Common myeloid progenitor, CD34-positive (primary cell): Measurements from ENCODE around the gene SLC25A22.

Source experiments
- CTCF ChIA-PET: fragments of 350-600 bp; sonication (Branson Sonifier 250); formaldehyde crosslinking; loops from one replicate; lab custom pipeline; 2021; ENCODE audit warnings: antibody characterized with exemption; lab: Charles Lee
- POLR2A ChIA-PET: fragments of 350-600 bp; sonication (Branson Sonifier 250); formaldehyde crosslinking; loops from one replicate; lab custom pipeline; 2021; ENCODE audit warnings: antibody characterized with exemption; lab: Charles Lee
- DNase-seq, 3 donors: peaks; one replicate each; pipeline versions ENCODE4 v3.0.0 to v3.0.0-alpha.2; 2013
- H3K27ac ChIP-seq, 2 experiments: 1 replicate in 1 of 2; 2 replicates in 1 of 2; pipeline ENCODE4 v1.7.0; 2013; ENCODE audit warnings: inconsistent platforms in 2 of 2, low read length in 2 of 2, mild to moderate bottlenecking in 2 of 2, low read depth in 1 of 2, moderate library complexity in 1 of 2; ENCODE audit not compliant: severe bottlenecking in 2 of 2, insufficient read depth in 1 of 2, poor library complexity in 1 of 2
- H3K27me3 ChIP-seq, 5 experiments: replicated peaks in 2 of 5; 1 replicate in 3 of 5; 2 replicates in 2 of 5; pipeline versions ENCODE4 v1.6.1 to v1.7.0; 2013; ENCODE audit warnings: low read length in 4 of 5, mild to moderate bottlenecking in 2 of 5, moderate library complexity in 2 of 5, inconsistent platforms in 1 of 5; ENCODE audit not compliant: insufficient read depth in 5 of 5, control insufficient read depth in 4 of 5
- H3K36me3 ChIP-seq, 4 experiments: 1 replicate in 2 of 4; 2 replicates in 2 of 4; pipeline versions ENCODE4 v1.6.1 to v1.7.0; 2013; ENCODE audit warnings: low read length in 3 of 4, control low read depth in 1 of 4, mild to moderate bottlenecking in 1 of 4; ENCODE audit not compliant: control insufficient read depth in 4 of 4, insufficient read depth in 4 of 4
- H3K4me1 ChIP-seq, 4 experiments: 1 replicate in 3 of 4; 2 replicates in 1 of 4; pipeline versions ENCODE4 v1.6.1 to v1.7.1; 2013; ENCODE audit warnings: low read length in 3 of 4, mild to moderate bottlenecking in 3 of 4, control low read depth in 1 of 4, inconsistent platforms in 1 of 4, moderate library complexity in 1 of 4; ENCODE audit not compliant: control insufficient read depth in 4 of 4, insufficient read depth in 4 of 4; ENCODE audit errors: control extremely low read depth in 1 of 4
- H3K4me3 ChIP-seq, 7 experiments: 1 replicate in 4 of 7; 2 replicates in 3 of 7; pipeline versions ENCODE4 v1.5.1 to v1.7.0; 2013; ENCODE audit warnings: mild to moderate bottlenecking in 7 of 7, low read length in 6 of 7, moderate library complexity in 6 of 7, inconsistent platforms in 2 of 7, low read depth in 2 of 7, control low read depth in 1 of 7; ENCODE audit not compliant: insufficient read depth in 4 of 7, control insufficient read depth in 1 of 7; ENCODE audit errors: extremely low read depth in 1 of 7
- H3K9me3 ChIP-seq, 5 experiments: 1 replicate in 4 of 5; 2 replicates in 1 of 5; pipeline versions ENCODE4 v1.6.1 to v1.7.1; 2013; ENCODE audit warnings: low read length in 4 of 5, mild to moderate bottlenecking in 2 of 5, inconsistent platforms in 1 of 5, low read depth in 1 of 5, moderate library complexity in 1 of 5; ENCODE audit not compliant: control insufficient read depth in 4 of 5, insufficient read depth in 2 of 5; ENCODE audit errors: control extremely low read depth in 1 of 5
- whole genome bisulfite sequencing: methylation state at CpG from one replicate; pipeline ENCODE4 v1.1.5; 2013; ENCODE audit not compliant: insufficient coverage; 5-methylcytosine and 5-hydroxymethylcytosine counted together

Gene SLC25A22

GRCh38 chr11:834371-835316, 36.6 kb upstream of the SLC25A22 start:
- H3K27me3 ChIP-seq, result peaks cover 0 to 35% (median 15%) of the 10 kb centered on the region in 5 experiments

GRCh38 chr11:833849-834311, 35.8 kb upstream of the SLC25A22 start:
- WGBS, result 88% methylated on average over 4 of the region's 9 CpGs
- DNase-seq, result no peak
- H3K27ac ChIP-seq, result peak overlapping the region in 1 of 2 experiments; percentile 25
- ChIA-PET CTCF (interaction anchor here (0.7 to 2.2 kb wide), 6 partner anchors 9 to 218 kb away, joined by 3 to 13 read pairs (median 5); partner anchors contain the start of genes POLR2L and TSPAN4), POLR2A (interaction anchor here (0.6 to 4.1 kb wide), 5 partner anchors 8 to 24 kb away, joined by 3 to 19 read pairs (median 7); partner anchors contain the start of genes PNPLA2, POLR2L, RPLP2 and TSPAN4)
- peaks cover 0 to 61% (median 50%) of the 10 kb centered on the region in 4 experiments for H3K4me1 ChIP-seq
- H3K27me3 ChIP-seq, result peaks cover 0 to 43% (median 18%) of the 10 kb centered on the region in 5 experiments
- H3K4me3 ChIP-seq, result peak overlapping the region in 3 of 7 experiments; percentile 66 to 78 (median 68)
- H3K9me3 ChIP-seq, result no peaks in the 10 kb centered on the region
- peaks cover 0 to 27% (median 12%) of the 10 kb centered on the region in 4 experiments for H3K36me3 ChIP-seq

More at GRCh38 chr11:834371-835316, 36.6 kb upstream of the SLC25A22 start:
- peaks cover 2 to 34% (median 18%) of the 10 kb centered on the region in 4 experiments for H3K36me3 ChIP-seq
- 17% methylated on average over 22 of the region's 31 CpGs for WGBS
- CTCF ChIA-PET, result interaction anchor here (0.7 to 2.2 kb wide), 8 partner anchors 9 to 217 kb away, joined by 3 to 13 read pairs (median 4); no protein-coding TSS in a partner anchor
- POLR2A ChIA-PET, result interaction anchor here (0.8 to 4.1 kb wide), 5 partner anchors 7 to 23 kb away, joined by 3 to 19 read pairs (median 4); partner anchors contain the start of genes PNPLA2, POLR2L and TSPAN4
- no peak overlapping the region for H3K27ac ChIP-seq
- peak overlapping the region in 3 of 7 experiments; percentile 52 to 58 (median 53) for H3K4me3 ChIP-seq
- peaks cover 0 to 53% (median 43%) of the 10 kb centered on the region in 4 experiments for H3K4me1 ChIP-seq
- H3K9me3 ChIP-seq, result no peaks in the 10 kb centered on the region
- peak; percentile 69 to 79 (median 70) for DNase-seq

- H3K27ac ChIP-seq, result peak overlapping the region in 1 of 2 experiments; percentile 25
- peak in 1 of 3 donors; percentile 59 for DNase-seq
- H3K9me3 ChIP-seq, result no peaks in the 10 kb centered on the region
- peaks cover 0 to 49% (median 18%) of the 10 kb centered on the region in 5 experiments for H3K27me3 ChIP-seq
- peaks cover 0 to 20% (median 9%) of the 10 kb centered on the region in 4 experiments for H3K36me3 ChIP-seq
- CTCF ChIA-PET, result interaction anchor here (0.7 to 2.2 kb wide), 6 partner anchors 10 to 16 kb away, joined by 3 to 13 read pairs (median 4); partner anchors contain the start of genes POLR2L and TSPAN4
- peaks cover 0 to 66% (median 57%) of the 10 kb centered on the region in 4 experiments for H3K4me1 ChIP-seq
- under 1% methylated on average over 50 of the region's 55 CpGs for WGBS
- peak overlapping the region; percentile 37 to 78 (median 66) for H3K4me3 ChIP-seq
- POLR2A ChIA-PET, result interaction anchor here (0.6 to 4.1 kb wide), 4 partner anchors 8 to 24 kb away, joined by 3 to 19 read pairs (median 6); partner anchors contain the start of genes POLR2L, RPLP2 and TSPAN4
These were observed 35.2 kb upstream of the SLC25A22 start for GRCh38 chr11:833114-833791.

GRCh38 chr11:832529-833113, 34.5 kb upstream of the SLC25A22 start, which contains the start of gene CD151:
Gene CD151 (plus strand): TSS chr11:832952. CDS start chr11:836070, 3,118 bp downstream.
- under 1% methylated on average over 38 of the region's 67 CpGs for WGBS
- ChIA-PET POLR2A (interaction anchor here (0.8 to 4.1 kb wide), 3 partner anchors 9 to 13 kb away, joined by 3 to 19 read pairs (median 7); partner anchors contain the start of genes POLR2L and TSPAN4), CTCF (interaction anchor here (0.9 to 1.9 kb wide), 5 partner anchors 10 to 21 kb away, joined by 3 to 10 read pairs (median 5); no protein-coding TSS in a partner anchor)
- H3K27me3 ChIP-seq, result peaks cover 0 to 56% (median 21%) of the 10 kb centered on the region in 5 experiments
- no peaks in the 10 kb centered on the region for H3K9me3 ChIP-seq
- peak in 1 of 3 donors; percentile 58 for DNase-seq
- H3K36me3 ChIP-seq, result peaks cover 0 to 15% (median 4%) of the 10 kb centered on the region in 4 experiments
- peak within 1 kb of the TSS in 1 of 2 experiments; percentile 54 for H3K27ac ChIP-seq
- peak within 1 kb of the TSS; percentile 37 to 78 (median 66) for H3K4me3 ChIP-seq
- H3K4me1 ChIP-seq, result peaks cover 0 to 71% (median 62%) of the 10 kb centered on the region in 4 experiments

- H3K27me3 ChIP-seq, result peaks cover 0 to 56% (median 22%) of the 10 kb centered on the region in 5 experiments
- no peak for DNase-seq
- H3K9me3 ChIP-seq, result no peaks in the 10 kb centered on the region
- peak overlapping the region in 5 of 7 experiments; percentile 10 to 78 (median 48) for H3K4me3 ChIP-seq
- CTCF ChIA-PET, result interaction anchor here (0.9 to 1.9 kb wide), 6 partner anchors 9 to 21 kb away, joined by 3 to 10 read pairs (median 6); no protein-coding TSS in a partner anchor
- peak overlapping the region in 1 of 2 experiments; percentile 54 for H3K27ac ChIP-seq
- peaks cover 0 to 77% (median 67%) of the 10 kb centered on the region in 4 experiments for H3K4me1 ChIP-seq
- 89% methylated on average over 17 of the region's 23 CpGs for WGBS
- POLR2A ChIA-PET, result interaction anchor here (0.6 to 4.1 kb wide), 4 partner anchors 10 to 26 kb away, joined by 3 to 19 read pairs (median 5); partner anchors contain the start of genes POLR2L and TSPAN4
- H3K36me3 ChIP-seq, result peaks cover 0 to 9% (median 1%) of the 10 kb centered on the region in 4 experiments
These were observed 34.0 kb upstream of the SLC25A22 start for GRCh38 chr11:831961-832528.
